BJ (cell line): Measurements from ENCODE around the gene HLA-G. TPM values are rescaled to one million over a fixed set of nuclear protein-coding genes. Genes with fewer than 3 reads are reported as not detected.
"Not testable (repeated sequence)": the region's sequence is repeated elsewhere in the genome, so short reads cannot be mapped to it uniquely, and the experiment has no call there.

Source experiments
- CTCF ChIA-PET: fragments of 350-600 bp; formaldehyde crosslinking; extraction: SDS; loops from one replicate; lab custom pipeline; 2021; ENCODE audit warnings: antibody characterized with exemption, inconsistent platforms; lab: Yijun Ruan, JAX
- POLR2A ChIA-PET: fragments of 300-600 bp; sonication (Branson Sonifier 250); formaldehyde crosslinking; extraction: SDS; loops from one replicate; lab custom pipeline; 2021; ENCODE audit warnings: antibody characterized with exemption; lab: Charles Lee
- DNase-seq: peaks from one replicate; pipeline ENCODE4 v3.0.0-alpha.2; 2011; ENCODE audit warnings: low read depth
- H3K27me3 ChIP-seq: 2 replicates; pipeline ENCODE4 v1.6.0; 2011; ENCODE audit warnings: low read length; ENCODE audit not compliant: control insufficient read depth, insufficient read depth
- H3K36me3 ChIP-seq: 2 replicates; pipeline ENCODE4 v1.5.1; 2011; ENCODE audit warnings: low read length; ENCODE audit not compliant: control insufficient read depth, insufficient read depth
- H3K4me3 ChIP-seq: 2 replicates; pipeline ENCODE4 v1.5.1; 2011; ENCODE audit warnings: low read depth, mild to moderate bottlenecking, control low read depth, low read length
- polyA plus RNA-seq: library from polyadenylated mRNA; depleted of rRNA; stranded (reverse); fragments of >200 nt; gene quantifications from 2 replicates; pipeline ENCODE4 v1.2.3, GENCODE V29; 2011; rRNA removed
- small RNA-seq: library from RNA; depleted of rRNA; stranded (forward); fragments of <200 nt; gene quantifications from one replicate; pipeline ENCODE3, GENCODE V24; 2012; ENCODE audit warnings: low replicate concordance, low read depth; ENCODE audit not compliant: insufficient read length
- TF ChIP-seq, protein P1 (sequence below): IDR thresholded peaks from 2 replicates; pipeline ENCODE4 v1.5.1; 2011; ENCODE audit warnings: low read depth, mild to moderate bottlenecking, control low read depth, inconsistent platforms, low read length, moderate library complexity; ENCODE audit not compliant: insufficient read depth

The HLA-G gene
- polyA plus RNA-seq, 1 experiment: not detected

DNA sequence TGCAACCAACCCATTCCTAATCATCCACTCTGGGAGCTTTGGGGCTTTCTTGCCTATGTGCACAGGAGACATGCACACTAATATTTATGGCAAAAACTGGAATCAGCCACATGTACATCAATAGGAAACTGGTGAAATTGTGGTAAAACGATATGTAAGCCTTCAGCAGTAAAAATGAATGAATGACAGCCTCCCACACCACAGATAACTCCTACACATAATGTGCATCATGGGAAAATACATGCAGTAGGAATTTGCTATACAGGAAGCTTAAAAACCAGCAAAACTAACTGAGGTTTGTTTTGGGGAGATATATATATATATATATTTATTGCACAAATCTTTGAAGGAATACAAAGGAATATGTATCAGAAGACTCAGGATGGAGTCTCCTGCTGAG is 47.6 kb downstream of the HLA-G start:
- ChIA-PET CTCF (no interaction called here), POLR2A (no interaction called here)
- no peaks in the 10 kb centered on the region for H3K36me3 ChIP-seq

DNA sequence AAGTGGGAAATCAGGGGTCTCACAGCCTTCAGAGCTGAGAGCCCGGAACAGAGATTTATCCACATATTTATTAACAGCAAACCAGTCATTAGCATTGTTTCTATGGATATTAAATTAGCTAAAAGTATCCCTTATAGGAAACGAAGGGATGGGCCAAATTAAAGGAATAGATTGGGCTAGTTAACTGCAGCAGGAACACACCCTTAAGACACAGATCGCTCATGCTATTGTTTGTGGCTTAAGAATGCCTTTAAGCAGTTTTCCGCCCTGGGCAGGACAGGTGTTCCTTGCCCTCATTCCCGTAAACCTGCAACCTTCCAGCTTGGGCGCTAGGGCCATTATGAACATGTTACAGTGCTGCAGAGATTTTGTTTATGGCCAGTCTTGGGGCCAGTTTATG is 48.1 kb downstream of the HLA-G start:
- DNase-seq, H3K4me3 ChIP-seq, H3K36me3 ChIP-seq, POLR2A ChIA-PET, H3K27me3 ChIP-seq, CTCF ChIA-PET: not testable (repeated sequence)

More for the DNA sequence above, 47.6 kb downstream of the HLA-G start:
- H3K4me3 ChIP-seq: no peak overlapping the region
- no peaks in the 10 kb centered on the region for H3K27me3 ChIP-seq
- TF ChIP-seq, protein P1, sequence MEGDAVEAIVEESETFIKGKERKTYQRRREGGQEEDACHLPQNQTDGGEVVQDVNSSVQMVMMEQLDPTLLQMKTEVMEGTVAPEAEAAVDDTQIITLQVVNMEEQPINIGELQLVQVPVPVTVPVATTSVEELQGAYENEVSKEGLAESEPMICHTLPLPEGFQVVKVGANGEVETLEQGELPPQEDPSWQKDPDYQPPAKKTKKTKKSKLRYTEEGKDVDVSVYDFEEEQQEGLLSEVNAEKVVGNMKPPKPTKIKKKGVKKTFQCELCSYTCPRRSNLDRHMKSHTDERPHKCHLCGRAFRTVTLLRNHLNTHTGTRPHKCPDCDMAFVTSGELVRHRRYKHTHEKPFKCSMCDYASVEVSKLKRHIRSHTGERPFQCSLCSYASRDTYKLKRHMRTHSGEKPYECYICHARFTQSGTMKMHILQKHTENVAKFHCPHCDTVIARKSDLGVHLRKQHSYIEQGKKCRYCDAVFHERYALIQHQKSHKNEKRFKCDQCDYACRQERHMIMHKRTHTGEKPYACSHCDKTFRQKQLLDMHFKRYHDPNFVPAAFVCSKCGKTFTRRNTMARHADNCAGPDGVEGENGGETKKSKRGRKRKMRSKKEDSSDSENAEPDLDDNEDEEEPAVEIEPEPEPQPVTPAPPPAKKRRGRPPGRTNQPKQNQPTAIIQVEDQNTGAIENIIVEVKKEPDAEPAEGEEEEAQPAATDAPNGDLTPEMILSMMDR: no peak
- no peak for DNase-seq

Small RNA genes lying within 50 kb of the gene (small RNA-seq; reads per million reads assigned to genes)
- not detected for gene MICG

Other genes starting within 250 kb of the HLA-G start
- not detected in 2 replicates for gene OR2H2, start 242.7 kb upstream of the HLA-G start, polyA plus RNA-seq
- gene GABBR1, start 194.6 kb upstream of the HLA-G start, polyA plus RNA-seq: 14.5 and 16.3 TPM in 2 replicates
- gene MOG, start 170.7 kb upstream of the HLA-G start, polyA plus RNA-seq: not detected in 2 replicates
- gene ZFP57, start 146.7 kb upstream of the HLA-G start, polyA plus RNA-seq: 0.27 and 0.32 TPM in 2 replicates
- gene HLA-F, start 104.4 kb upstream of the HLA-G start, polyA plus RNA-seq: 19.3 and 30.7 TPM in 2 replicates
- gene HLA-A, start 114.7 kb downstream of the HLA-G start, polyA plus RNA-seq: 505 and 737 TPM in 2 replicates
- 23.4 and 28.6 TPM in 2 replicates for gene POLR1H, start 233.4 kb downstream of the HLA-G start, polyA plus RNA-seq
- 56.4 and 70.2 TPM in 2 replicates for gene PPP1R11, start 239.4 kb downstream of the HLA-G start, polyA plus RNA-seq
- not detected in 2 replicates for gene RNF39, start 247.9 kb downstream of the HLA-G start, polyA plus RNA-seq